ENCODE measurements around the gene DAB2.
"Not testable (repeated sequence)": the region's sequence is repeated elsewhere in the genome, so short reads cannot be mapped to it uniquely, and the experiment has no call there.

DAB2 gene

DNA sequence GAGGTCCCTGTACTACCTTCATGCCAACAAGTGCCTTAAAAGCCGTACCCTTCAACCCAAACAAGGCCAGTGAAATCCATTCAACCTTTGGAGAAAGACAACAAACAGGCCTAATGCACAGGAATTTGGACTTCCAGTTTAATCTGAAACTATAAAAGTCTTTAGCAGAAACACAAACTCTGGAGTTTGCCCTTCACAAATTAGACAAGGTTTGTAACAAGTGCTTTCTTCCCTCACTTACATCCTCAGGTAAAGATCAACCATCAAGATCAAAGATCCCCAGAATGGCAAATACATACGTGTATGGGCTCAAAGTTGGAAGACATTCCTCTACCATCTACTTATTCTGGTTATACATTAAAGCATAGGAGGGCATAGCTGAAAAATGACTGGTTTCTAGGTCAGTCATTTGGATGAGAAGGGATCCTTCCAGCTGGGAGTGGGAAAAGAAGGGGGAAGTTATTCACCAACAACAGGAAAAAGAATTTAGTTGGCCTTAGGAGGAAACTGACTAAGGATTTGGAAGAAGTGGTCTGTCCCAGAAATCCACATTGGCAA, 2.0 kb downstream of the DAB2 start:
- in situ Hi-C loops (cut with HindIII; ENCODE audit: low sequenced_read_pairs) = no loop called here

DNA sequence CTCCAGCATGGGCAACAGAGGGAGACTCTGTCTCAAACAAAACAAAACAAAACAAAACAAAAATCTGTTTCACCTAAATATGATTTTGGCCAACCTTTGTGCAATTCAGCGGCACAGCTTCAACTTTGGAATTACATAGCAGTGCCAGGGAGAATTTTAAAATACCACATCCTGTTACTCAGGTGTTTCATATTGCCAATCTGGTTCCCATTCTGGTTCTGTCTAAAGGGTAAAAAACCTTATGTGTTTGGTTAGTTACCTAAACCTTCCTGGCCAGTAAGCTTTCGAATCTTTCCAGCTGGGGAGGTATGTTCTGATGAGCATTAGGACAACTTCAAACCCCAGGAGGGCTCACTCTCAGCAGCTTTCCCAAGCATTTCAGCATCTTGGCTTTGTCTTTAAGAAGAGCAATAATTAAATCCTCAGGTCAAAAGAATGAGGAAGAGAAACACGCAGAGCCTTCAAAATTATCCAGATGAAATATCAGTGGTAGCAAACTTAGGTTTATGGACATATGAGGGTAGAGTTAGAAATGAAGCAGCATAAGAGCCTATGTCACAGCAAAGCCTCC, 2.7 kb downstream of the DAB2 start:
- in situ Hi-C loops (cut with HindIII; ENCODE audit: low sequenced_read_pairs) = no loop called here

DNA sequence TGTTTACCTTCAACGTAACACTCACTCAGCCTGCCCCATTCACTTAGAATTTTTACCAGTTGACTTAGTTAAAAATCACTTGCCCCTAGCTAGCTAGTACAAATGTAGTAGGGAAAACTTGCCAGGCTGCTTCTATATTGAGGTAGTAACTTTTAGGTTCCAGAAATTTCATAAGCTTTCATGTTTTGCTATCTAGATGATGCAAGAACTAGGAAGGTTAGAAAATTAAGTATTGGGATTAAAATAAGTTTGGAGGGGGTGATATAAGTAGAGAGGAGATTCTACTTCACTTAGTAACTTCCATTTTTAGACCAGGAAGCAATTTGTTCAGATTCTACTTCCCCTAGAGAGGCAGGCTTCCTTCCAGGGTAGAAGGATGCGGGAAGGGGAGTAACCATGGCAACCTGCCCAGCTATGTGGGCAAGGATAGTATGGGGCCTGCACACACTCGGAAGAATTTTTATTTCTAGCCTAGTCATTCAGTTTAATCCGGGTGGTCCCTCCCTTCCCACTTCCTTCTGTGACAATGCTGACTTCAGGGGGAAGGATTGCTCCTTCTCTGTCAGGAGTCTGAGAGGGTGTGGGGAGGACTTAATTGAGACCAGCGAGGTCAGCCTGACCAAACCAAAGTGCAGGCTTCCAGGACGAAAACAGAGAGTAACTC, 4.2 kb downstream of the DAB2 start:
- in situ Hi-C loops (cut with HindIII; ENCODE audit: low sequenced_read_pairs) = no loop called here

DNA sequence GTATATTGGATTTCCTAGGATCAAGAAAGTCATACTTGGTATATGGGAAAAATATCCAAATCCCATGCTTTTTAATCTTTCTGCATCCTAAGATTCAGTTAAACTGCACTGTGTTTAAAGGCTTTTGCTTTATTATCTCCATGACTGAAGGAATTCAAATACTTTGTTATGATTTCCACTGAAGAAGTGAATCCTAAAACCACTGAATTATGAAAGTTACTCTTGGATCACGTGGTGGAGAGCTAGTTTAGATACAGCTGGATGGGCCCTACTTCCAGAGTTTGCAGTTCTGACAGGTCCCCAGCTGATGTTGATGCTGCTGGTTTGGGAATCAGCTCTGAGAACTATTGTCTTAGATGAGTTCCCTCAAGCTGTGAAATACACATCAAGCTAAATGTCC, 5.0 kb downstream of the DAB2 start:
- in situ Hi-C loops (cut with HindIII; ENCODE audit: low sequenced_read_pairs) = no loop called here

DNA sequence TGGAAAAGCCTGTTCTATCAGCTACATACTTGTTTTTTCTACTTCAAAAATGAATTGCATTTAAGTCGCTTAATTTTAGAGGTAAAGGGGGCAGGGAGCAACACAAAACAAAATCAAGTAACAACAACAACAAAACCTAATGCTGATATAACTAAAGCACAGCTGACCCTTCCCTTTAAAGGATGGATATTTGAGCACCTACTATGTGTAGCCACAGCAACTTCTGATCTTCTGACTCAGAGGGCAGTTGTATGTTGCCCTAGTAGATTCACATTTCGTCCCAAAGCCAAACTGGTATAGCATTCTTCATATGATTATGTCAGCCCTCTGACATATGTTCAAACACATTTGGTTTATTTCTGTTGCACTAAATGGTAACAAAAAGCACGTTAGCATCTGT, 6.8 kb downstream of the DAB2 start:
- in situ Hi-C loops (cut with HindIII; ENCODE audit: low sequenced_read_pairs) = no loop called here

DNA sequence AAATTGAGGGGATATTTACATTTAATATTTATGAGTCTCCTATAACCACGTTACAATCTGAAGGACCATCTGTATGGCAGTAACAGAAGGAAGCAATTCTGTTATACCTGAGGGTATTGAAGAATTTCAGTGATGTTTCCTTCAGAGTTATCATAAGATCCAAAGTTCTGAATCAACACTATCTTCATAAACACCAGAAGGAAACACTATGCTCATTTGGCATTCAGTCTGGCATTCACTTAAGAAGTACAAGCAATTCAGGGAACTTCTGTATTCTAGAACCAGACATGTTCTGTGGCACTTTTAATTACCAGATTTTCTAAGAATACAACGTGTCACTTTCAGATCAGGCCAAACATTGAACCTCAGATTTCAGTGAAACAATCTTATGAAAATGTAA, 9.6 kb downstream of the DAB2 start:
- in situ Hi-C loops (cut with HindIII; ENCODE audit: low sequenced_read_pairs) = no loop called here

DNA sequence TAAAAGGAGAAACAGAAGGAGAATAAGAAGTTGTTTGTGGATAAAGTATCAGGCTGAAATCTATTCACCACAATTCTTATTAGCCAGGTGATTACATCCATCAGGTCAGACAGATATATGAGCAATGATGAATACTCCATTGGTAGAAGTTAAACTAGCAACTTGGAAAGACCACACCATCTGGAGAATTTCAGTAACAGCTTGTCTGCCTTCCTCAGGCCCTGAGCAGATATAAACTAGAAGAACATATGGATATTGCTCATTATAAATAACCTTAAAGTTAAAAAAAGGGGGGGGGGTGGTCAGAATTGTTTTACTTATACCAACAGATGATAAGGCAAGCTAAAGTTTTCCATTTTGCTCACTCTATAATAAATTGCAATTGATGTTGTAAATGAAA, 10.4 kb downstream of the DAB2 start:
- in situ Hi-C loops (cut with HindIII; ENCODE audit: low sequenced_read_pairs) = no loop called here

DNA sequence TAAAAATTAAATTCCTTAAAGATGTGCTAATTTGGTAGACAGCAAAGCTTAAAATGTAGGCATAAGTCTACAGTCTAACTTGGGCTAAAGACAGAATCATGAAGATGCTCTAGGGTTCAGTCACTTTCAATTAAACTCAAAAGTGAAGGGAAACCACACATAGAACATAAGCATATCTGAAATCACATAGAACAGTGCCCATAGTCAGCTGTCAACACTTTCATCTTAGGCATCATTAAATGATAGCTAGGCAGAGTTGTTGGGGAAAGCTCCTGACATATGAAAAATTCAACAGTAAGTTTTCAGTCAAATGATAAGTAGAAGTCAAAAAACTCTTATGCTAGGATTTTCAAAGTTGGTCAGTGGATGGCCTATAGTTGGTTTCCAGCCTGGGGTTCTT, 11.0 kb downstream of the DAB2 start:
- in situ Hi-C loops (cut with HindIII; ENCODE audit: low sequenced_read_pairs) = no loop called here

DNA sequence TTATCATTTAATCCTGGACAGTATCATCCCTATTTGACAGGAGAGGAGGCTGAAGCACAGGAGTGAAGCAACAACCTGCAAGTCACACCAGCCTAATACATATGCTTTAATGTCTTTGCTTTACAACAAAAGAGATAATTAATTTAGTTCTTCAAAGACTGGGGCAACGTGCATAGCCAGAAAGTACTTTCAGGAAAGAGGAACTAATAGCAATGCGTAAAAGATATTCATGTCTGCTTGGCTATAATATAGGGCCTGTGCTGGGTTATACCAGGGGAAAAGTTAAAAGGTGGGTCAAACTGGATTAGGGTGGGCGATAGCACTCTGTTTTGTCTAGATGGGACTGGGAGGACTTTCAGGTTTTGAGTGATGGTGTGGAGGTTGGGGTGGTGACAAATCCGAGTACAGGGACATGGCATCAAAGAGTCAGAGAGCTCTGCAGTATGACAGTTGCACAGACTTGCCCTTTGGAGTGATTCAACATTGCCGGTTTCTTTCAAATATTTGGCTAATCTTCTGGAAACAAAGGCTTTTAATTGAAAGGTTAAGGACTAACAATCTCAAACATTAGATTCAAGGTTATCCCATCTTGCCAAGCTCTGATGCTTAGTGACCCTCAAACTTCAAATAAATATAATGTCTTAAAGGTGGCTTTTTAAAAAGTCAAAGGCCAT, 11.9 kb downstream of the DAB2 start:
- in situ Hi-C loops (cut with HindIII; ENCODE audit: low sequenced_read_pairs) = no loop called here

DNA sequence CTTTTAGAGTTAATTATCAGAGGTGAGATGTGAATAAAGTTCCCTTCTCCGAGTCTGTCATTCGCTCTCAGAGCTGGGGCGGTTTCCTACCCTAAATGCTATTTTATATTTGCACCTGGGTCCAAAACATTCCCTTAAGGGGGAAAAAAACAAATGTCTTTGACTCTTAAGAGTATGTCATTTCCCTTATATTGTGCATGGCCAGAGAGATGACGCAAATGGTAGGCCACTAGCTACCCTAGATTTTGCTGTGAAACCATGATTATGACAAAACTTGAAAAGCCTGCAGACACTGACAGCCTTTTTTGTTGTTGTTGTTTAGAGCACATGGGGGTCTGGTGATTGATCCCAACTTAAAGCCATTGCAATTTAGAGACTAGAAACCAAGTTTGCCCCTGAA, 12.8 kb downstream of the DAB2 start:
- in situ Hi-C loops (cut with HindIII; ENCODE audit: low sequenced_read_pairs) = no loop called here

DNA sequence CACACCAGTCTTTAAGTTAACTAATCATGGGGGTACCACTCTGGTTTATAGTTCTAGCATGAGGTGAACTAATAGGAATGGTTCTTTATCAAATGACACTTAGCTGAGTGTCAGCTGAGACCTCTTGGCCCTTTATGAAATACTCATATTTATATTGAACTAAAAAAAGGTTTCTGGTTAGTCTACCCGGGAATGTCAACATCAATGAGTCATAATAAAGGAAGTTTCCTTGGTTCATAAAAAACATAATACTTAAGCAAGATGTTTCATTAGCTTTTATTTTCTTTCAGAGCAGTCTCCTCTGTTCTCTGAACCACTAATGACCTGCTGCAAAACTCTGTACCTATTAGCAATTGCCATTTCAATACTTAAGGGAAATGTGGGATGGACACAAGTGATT, 13.7 kb downstream of the DAB2 start:
- in situ Hi-C loops (cut with HindIII; ENCODE audit: low sequenced_read_pairs) = no loop called here

DNA sequence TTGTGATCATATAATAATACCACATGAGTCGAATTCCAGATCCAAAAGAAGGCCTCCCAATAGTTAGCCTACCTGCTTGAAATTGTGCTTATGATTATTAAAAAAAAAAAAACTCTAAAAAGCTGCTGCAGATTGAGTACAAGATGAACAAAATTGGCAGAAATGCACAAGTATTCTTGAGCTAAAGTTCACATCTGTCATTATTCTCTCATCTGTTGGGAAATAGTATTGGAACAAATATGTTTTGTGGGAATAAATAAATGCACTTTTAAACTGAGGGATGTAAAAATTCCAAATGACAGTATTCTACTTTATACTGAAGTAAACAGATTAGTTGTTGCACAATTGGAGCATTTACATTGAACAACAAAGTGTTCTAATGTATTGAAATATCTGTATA, 15.7 kb downstream of the DAB2 start:
- in situ Hi-C loops (cut with HindIII; ENCODE audit: low sequenced_read_pairs) = no loop called here

DNA sequence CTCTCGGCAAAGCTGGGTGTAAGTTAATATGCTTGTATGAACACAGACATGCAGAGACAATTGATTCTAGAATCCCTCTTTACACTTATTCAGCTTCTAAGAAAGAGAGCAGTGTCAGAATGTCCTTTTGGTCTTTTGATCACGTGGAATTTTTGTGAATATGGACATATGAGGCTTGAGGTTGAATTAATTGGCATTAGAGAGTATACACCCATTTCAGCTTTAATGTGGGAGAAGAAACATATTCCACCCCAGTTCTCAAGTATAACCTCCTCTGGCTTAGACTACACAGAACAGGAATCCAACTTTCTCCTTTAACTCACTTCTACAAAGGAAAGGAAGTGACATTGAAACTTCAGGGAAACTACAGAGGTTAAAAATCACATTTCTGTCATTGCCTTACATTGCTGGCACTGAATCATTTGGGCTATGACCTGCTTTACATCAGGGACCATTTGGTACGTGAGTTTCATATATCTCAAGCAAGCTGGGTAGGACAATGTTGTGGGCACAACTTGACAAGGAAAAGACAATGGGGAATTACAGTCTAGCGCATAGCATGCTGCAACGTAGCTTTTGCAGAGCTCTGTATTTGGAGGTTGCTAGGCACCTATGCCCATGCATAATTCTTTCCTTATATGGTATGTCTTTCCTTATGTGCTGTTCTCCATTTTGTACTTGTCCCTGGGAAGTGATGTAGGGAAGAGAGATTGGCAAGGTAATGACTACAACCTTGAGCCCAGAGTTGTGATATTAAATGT, 19.5 kb downstream of the DAB2 start:
- in situ Hi-C loops (cut with HindIII; ENCODE audit: low sequenced_read_pairs) = no loop called here

DNA sequence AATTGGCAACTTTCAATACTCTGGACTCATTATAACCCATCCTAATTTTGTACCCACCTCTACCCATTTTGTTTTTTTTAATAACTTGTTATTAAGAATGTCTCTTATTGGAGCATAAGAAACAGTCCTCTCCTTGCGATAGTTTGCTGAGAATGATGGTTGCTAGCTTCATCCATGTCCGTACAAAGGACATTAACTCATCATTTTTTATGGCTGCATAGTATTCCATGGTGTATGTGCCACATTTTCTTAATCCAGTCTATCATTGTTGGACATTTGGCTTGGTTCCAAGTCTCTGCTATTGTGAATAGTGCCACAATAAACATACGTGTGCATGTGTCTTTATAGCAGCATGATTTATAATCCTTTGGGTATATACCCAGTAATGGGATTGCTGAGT, 21.0 kb downstream of the DAB2 start:
- in situ Hi-C loops (cut with HindIII; ENCODE audit: low sequenced_read_pairs) = not testable (repeated sequence)

DNA sequence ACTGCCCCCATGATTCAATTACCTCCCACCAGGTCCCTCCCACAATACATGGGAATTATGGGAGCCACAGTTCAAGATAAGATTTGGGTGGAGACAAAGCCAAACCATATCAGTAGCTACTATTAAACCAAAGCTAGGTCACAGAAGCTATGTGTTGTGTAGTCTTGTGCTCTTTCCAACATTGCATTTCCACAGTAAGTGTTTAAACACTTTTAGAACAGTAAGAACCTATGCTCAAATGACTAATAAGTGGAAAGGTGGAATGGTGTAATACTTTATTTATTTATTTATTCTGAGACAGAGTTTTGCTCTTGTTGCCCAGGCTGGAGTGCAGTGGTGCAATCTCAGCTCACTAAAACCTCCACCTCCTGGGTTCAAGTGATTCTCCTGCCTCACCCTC, 22.6 kb downstream of the DAB2 start:
- in situ Hi-C loops (cut with HindIII; ENCODE audit: low sequenced_read_pairs) = not testable (repeated sequence)

DNA sequence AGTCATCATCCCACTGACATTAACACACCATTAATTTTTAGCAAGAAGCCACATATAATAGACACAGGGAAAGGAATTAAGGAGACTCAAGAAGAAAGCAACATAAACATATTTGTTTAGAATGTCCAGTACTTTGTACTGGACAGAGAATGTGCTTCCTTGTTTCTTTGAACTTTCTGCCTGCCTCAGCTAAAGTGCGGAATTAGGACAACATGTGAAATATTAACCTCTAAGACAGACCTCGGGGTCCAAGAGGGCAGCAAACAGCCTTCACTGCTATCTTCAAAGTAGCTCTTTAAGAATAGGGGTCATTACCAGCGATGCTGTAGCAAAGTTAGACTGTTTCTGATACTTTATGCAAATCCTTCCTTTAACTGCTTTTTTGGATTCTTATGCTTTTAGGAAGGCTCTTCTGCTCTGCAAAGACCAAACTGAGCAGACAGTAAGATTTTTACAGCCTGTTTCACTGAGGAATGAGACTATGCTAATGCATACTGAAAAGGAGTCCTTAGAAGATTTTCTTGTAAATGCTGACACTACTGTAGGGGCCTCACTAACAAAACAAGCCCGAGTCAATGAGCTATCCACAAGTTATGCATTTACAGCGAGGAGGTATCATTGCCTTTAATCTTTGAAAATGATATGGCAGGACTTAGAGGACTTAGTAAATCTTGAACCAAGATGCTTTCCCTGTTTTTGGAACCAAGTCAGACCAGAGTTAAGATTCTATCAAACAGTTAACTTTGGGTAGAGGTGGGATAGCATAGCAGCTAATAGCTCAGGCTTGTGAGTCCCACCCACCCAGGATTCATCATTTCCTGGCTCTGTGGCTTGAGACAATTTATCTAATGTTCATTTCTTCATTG, 23.8 kb downstream of the DAB2 start:
- in situ Hi-C loops (cut with HindIII; ENCODE audit: low sequenced_read_pairs) = no loop called here

DNA sequence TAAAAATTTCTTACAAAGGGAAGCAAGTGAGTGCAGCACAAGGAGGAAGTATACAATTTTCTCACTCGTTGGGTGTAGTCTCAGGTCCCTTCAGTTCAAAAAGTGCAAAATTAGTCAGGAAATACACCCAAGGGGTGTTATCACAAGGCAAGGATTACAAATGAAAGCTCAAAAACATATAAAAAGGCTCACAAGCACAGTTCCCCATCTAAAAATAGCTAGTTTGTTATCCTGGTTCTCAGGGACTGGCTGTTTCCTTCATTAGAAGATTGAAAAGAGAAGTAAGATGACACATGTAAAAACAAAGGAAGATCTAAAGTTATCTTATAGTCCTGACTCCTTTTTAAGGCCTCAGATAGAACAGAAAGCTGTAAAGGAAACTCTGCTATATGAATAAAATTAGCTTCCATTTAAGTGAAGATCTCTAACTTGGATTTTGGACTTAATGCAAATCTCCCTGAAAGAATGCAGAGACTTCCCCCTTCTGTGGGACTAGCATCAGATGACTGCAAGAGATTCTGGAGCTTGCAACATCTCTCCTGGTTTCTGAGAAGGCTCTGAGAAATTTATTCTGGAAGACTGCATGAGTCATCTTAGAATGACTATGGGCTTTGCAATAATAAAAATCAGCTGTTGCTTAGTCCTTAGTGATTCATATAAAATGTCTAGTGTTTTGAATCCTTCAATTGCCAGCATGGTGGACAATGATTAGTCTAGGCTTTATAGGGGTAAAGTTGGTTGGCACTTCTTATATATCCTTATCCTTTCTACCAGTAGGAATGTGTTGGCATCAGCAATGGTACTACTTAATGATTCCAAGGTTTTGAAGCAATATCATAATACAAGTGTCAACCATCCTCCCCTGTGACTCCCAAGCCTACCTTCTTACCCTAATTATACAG, 25.4 kb downstream of the DAB2 start:
- in situ Hi-C loops (cut with HindIII; ENCODE audit: low sequenced_read_pairs) = no loop called here

DNA sequence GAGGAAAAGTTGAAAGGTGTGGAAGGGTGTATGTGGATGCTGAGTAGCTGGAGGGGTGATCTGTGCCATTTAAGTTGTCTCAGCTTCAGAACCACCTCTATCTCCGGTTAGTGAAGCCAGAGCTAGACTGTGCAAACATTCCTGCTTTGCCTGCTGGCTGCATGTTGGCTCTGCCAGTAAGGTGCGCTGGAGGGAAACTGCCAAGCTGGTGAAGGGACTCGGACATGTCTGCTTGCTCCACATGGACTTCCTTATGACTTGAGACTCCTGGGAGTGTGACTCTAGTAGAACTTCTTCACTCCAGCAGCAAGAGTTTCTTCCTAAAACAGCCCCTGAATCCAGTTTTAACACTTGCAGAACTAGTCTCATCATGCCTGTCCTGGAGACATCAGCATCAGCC, 27.9 kb downstream of the DAB2 start:
- in situ Hi-C loops (cut with HindIII; ENCODE audit: low sequenced_read_pairs) = no loop called here

DNA sequence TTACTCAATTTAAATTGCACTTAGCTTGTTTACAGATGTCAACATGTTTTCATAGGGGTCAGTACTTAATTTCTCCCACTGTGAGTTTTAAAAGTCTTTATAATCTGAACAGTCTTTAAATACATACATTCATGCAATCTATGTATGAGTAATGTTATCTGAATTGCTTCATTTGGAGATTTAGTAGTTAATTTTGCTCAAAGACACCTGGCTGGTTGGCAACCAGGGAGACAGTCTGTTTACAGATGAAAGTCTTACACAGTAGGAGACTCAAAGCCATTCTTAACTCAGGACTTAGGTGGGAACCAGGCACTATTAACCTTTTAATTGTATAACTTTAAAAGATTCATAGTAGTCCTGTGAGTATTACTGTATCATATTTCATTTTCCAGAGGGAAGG, 29.3 kb downstream of the DAB2 start:
- in situ Hi-C loops (cut with HindIII; ENCODE audit: low sequenced_read_pairs) = no loop called here

DNA sequence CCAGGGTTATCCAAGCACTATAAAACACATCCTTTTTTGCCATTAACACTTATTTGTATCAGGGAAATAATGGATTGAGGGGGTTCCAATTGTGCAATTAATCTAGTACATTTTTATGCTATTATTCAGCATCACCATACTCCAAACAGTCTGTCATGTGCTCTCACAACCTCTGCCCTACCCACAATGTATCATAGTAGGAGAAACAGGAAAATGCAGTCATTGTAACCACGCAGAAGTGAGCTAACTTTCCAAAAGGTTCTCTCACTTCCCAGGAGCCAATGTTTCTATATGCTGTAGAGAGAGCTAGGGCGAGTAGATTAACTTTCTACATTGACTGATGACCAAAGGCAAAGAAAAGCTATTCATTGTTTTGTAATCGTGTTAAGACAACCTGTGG, 29.8 kb downstream of the DAB2 start:
- in situ Hi-C loops (cut with HindIII; ENCODE audit: low sequenced_read_pairs) = no loop called here
